Neural progenitor cell (in vitro differentiated cells): ENCODE results near the gene RTN4R. TPM values are rescaled to one million over a fixed set of nuclear protein-coding genes. Genes with fewer than 3 reads are reported as not detected.
A peak's percentile ranks its signal among the peaks of the same experiment; 100 is the strongest.

Source experiments
- DNase-seq: peaks from one replicate; pipeline ENCODE4 v3.0.0-alpha.2; 2016; ENCODE audit warnings: low spot score
- H2AFZ ChIP-seq: fragments of 200-600 bp; sonication (generic); replicated peaks from 2 replicates; pipeline ENCODE4 v1.6.1; 2016; ENCODE audit warnings: antibody characterized with exemption
- H3F3A ChIP-seq: fragments of 200-600 bp; sonication (generic); 2 replicates; pipeline ENCODE4 v1.6.1; 2016; ENCODE audit warnings: antibody characterized with exemption, low read depth
- H3K27ac ChIP-seq: fragments of 200-600 bp; sonication (generic); 2 replicates; pipeline ENCODE4 v1.5.1; 2016; ENCODE audit warnings: mild to moderate bottlenecking
- H3K27me3 ChIP-seq: fragments of 200-600 bp; sonication (generic); 2 replicates; pipeline ENCODE4 v1.6.1; 2016; ENCODE audit warnings: mild to moderate bottlenecking, moderate library complexity
- H3K36me3 ChIP-seq: fragments of 200-600 bp; sonication (generic); 2 replicates; pipeline ENCODE4 v1.5.1; 2016
- H3K4me1 ChIP-seq: fragments of 200-600 bp; sonication (generic); 2 replicates; pipeline ENCODE4 v1.6.1; 2016; ENCODE audit warnings: mixed run types
- H3K4me2 ChIP-seq: fragments of 200-600 bp; sonication (generic); 2 replicates; pipeline ENCODE4 v1.6.1; 2016
- H3K4me3 ChIP-seq: fragments of 200-600 bp; sonication (generic); 2 replicates; pipeline ENCODE4 v1.5.1; 2016
- H3K79me2 ChIP-seq: fragments of 200-600 bp; sonication (generic); 2 replicates; pipeline ENCODE4 v1.6.1; 2016; ENCODE audit warnings: low read depth
- H3K9ac ChIP-seq: fragments of 200-600 bp; sonication (generic); 2 replicates; pipeline ENCODE4 v1.6.1; 2016
- H3K9me3 ChIP-seq: fragments of 200-600 bp; sonication (generic); 2 replicates; pipeline ENCODE4 v1.5.1; 2016; ENCODE audit warnings: low read depth
- H4K20me1 ChIP-seq: fragments of 200-600 bp; sonication (generic); 2 replicates; pipeline ENCODE4 v1.6.1; 2016; ENCODE audit warnings: low read depth
- H3K27ac Mint-ChIP-seq: 3 replicates; pipeline ENCODE4 v1.8.0; 2021; ENCODE audit warnings: mixed read lengths
- H3K27me3 Mint-ChIP-seq: 2 replicates; pipeline ENCODE4 v1.8.0; 2022; ENCODE audit warnings: low read depth, mild to moderate bottlenecking, inconsistent platforms, moderate library complexity, mixed read lengths; ENCODE audit not compliant: insufficient read depth
- H3K36me3 Mint-ChIP-seq: 3 replicates; pipeline ENCODE4 v1.8.0; 2021; ENCODE audit warnings: mixed read lengths
- H3K4me1 Mint-ChIP-seq: 3 replicates; pipeline ENCODE4 v1.8.0; 2021; ENCODE audit warnings: mixed read lengths
- H3K4me3 Mint-ChIP-seq: 3 replicates; pipeline ENCODE4 v1.8.0; 2021; ENCODE audit warnings: mild to moderate bottlenecking, moderate library complexity, mixed read lengths
- H3K9me3 Mint-ChIP-seq: 3 replicates; pipeline ENCODE4 v1.8.0; 2020; ENCODE audit warnings: mixed read lengths
- EZH2 ChIP-seq: fragments of 200-600 bp; sonication (generic); IDR thresholded peaks from 2 replicates; pipeline ENCODE4 v1.6.1; 2017; ENCODE audit warnings: antibody characterized with exemption, mild to moderate bottlenecking, moderate library complexity
- EZH2phosphoT487 ChIP-seq: fragments of 200-600 bp; sonication (generic); IDR thresholded peaks from 2 replicates; pipeline ENCODE4 v1.6.1; 2017; ENCODE audit warnings: antibody characterized with exemption
- total RNA-seq: library from RNA; depleted of rRNA; stranded (reverse); fragments of >200 nt; gene quantifications from 2 replicates; pipeline ENCODE4 v1.2.3, GENCODE V29; 2015; ENCODE audit warnings: low replicate concordance
- TF ChIP-seq, protein P1 (sequence below): fragments of 200-600 bp; sonication (generic); IDR thresholded peaks from 2 replicates; pipeline ENCODE4 v1.5.1; 2017; ENCODE audit warnings: antibody characterized with exemption, mild to moderate bottlenecking

RTN4R gene
- total RNA-seq, 1 donor from 2014 or later, result 6.3 TPM

DNA sequence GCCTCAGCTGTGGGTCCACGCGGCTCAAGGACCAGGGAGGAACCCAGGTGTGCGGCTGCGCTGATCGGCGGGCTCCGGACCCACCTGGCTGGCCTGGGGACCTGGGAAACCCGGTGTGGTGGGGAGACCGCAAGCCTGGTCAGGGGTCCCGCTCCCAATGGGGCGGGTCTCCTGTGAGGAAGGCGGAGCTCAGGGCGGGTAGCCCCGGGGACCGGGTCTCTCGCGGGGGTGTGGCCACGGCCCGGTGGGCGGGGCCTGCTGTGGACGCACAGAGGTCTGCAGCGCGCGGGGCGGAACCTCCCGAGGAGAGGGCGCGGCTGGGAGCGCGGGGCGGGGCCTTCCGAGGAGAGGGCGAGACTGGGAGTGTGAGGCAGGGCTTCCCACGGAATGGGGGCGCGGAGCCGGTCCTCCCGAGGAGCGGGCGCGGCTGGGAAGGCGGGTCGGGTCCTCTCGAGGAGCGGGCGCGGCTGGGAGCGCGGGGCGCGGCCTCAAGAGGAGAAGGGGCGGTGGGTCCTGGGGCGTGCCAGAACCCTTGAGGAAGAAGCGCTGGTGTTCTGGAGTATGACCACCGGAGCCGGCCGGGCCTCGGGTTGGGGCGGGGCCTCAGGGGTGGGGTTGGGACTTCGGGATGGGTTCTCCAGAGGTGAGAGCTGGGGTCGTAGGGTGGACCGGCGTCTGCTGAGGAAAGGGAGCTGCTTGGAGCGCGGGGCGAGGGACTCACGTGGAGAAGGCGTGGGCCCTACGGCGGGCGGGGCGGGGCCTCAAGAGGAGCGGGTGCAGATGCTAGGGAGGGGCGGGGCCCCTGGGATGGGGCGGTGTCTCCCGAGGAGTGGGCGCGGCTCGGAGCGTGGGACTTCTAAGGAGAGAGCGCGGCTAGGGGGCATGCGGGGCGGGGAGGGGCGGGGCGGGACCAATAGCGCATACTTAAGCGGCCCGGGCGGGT is 31.0 kb upstream of the RTN4R start:
- H3K36me3 ChIP-seq, result no peaks in the 10 kb centered on the region
- peak overlapping the region; percentile 50 for H3K4me3 ChIP-seq
- peak overlapping the region; percentile 89 for H2AFZ ChIP-seq
- peak overlapping the region; percentile 81 for H3K4me2 ChIP-seq
- H3K4me1 ChIP-seq, result no peaks in the 10 kb centered on the region
- H4K20me1 ChIP-seq, result no peaks in the 10 kb centered on the region
- peak; percentile 96 for DNase-seq
- Mint-ChIP-seq H3K9me3 (no peaks in the 10 kb centered on the region), H3K4me1 (peaks cover 9% of the 10 kb centered on the region), H3K27me3 (peaks cover 38% of the 10 kb centered on the region), H3K4me3 (peak overlapping the region; percentile 82), H3K36me3 (no peaks in the 10 kb centered on the region), H3K27ac (no peak overlapping the region)
- no peak overlapping the region for H3K9ac ChIP-seq
- TF ChIP-seq, protein P1, sequence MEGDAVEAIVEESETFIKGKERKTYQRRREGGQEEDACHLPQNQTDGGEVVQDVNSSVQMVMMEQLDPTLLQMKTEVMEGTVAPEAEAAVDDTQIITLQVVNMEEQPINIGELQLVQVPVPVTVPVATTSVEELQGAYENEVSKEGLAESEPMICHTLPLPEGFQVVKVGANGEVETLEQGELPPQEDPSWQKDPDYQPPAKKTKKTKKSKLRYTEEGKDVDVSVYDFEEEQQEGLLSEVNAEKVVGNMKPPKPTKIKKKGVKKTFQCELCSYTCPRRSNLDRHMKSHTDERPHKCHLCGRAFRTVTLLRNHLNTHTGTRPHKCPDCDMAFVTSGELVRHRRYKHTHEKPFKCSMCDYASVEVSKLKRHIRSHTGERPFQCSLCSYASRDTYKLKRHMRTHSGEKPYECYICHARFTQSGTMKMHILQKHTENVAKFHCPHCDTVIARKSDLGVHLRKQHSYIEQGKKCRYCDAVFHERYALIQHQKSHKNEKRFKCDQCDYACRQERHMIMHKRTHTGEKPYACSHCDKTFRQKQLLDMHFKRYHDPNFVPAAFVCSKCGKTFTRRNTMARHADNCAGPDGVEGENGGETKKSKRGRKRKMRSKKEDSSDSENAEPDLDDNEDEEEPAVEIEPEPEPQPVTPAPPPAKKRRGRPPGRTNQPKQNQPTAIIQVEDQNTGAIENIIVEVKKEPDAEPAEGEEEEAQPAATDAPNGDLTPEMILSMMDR, result no peak
- TF ChIP-seq EZH2, result no peak
- TF ChIP-seq EZH2phosphoT487, result no peak
- H3K27ac ChIP-seq, result no peak overlapping the region
- H3K79me2 ChIP-seq, result no peaks in the 10 kb centered on the region
- peaks cover 11% of the 10 kb centered on the region for H3F3A ChIP-seq
- H3K27me3 ChIP-seq, result peaks cover 78% of the 10 kb centered on the region
- no peaks in the 10 kb centered on the region for H3K9me3 ChIP-seq

DNA sequence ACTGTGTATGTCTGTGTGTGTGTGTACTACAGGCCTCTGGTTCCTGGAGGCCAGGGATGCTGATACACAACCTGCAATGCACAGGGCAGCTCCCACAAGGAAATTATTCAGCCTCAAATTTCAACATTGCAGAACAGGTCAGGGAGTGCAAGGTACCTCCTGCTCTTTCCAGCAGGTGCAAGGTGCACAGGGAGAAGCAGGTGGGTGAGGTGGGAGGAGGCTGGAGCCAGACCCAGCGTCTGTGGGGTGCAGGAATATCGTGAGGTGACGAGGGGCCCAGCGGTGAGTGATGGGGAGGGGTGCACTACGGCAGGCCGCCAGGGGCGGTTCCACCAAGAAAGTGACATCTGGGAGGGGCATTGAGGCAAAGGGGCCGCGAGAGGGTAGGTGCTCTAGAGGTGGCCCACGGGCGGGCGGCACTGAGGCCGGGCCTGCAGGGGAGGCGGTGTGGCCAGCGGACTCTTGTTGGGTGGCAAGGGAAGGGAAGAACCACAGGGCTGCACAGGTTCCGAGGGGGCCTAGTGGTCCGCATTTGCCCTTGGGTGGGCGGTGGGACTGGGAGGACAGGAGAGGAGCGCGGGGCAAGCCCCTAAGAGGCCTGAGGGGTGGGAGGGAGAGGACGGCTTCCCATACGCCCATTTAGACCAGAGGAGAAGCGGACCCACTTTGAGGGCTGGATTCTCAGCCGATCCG is 30.1 kb upstream of the RTN4R start:
- Histone ChIP-seq H3K4me3 (peak overlapping the region; percentile 50), H3K79me2 (no peaks in the 10 kb centered on the region), H3K27me3 (peaks cover 78% of the 10 kb centered on the region), H3K4me2 (peak overlapping the region; percentile 81), H3K9me3 (no peaks in the 10 kb centered on the region), H3K36me3 (no peaks in the 10 kb centered on the region), H4K20me1 (no peaks in the 10 kb centered on the region), H3K27ac (no peak overlapping the region), H2AFZ (peak overlapping the region; percentile 89), H3K4me1 (no peaks in the 10 kb centered on the region), H3F3A (peaks cover 11% of the 10 kb centered on the region), H3K9ac (no peak overlapping the region)
- H3K27ac Mint-ChIP-seq, result peak overlapping the region; percentile 10
- H3K4me1 Mint-ChIP-seq, result peaks cover 9% of the 10 kb centered on the region
- peak; percentile 35 for DNase-seq
- H3K4me3 Mint-ChIP-seq, result peak overlapping the region; percentile 77
- TF ChIP-seq EZH2phosphoT487 (no peak), EZH2 (no peak)
- TF ChIP-seq, protein P1, result no peak
- peaks cover 38% of the 10 kb centered on the region for H3K27me3 Mint-ChIP-seq
- no peaks in the 10 kb centered on the region for H3K36me3 Mint-ChIP-seq
- H3K9me3 Mint-ChIP-seq, result no peaks in the 10 kb centered on the region

DNA sequence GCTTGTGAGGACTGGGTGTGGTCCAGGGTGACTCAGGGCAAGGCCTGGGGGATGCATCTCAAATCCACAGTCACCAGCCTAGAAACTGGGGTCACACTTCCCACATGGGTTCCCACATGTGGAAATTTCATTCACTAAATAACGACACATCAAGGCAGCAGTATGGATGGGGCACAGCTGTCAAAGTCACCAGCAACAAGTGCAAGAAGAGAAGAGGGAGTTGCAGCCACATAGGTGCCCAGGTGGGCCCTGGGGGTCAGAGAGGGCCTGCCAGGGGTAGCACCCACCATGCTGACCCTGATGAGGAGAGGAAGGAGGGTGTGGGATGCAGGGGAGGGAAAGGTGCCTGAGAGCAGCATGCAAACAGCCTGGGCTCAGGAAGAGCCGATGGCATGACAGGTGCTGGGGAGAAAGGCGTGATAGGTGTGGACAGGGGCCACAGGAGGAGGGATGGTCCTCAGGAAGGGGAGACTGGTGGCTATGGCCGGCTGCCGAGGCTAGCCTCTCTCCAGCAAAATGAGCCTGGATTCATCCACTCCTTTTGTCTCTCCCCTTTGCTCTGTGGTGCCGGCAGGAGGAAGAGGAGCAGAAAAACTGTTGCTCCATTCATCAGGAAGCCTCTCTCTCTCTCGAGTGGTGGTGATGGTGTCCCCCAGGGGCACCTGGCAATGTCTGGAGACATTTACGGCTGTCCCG is 29.4 kb upstream of the RTN4R start:
- H3K27me3 Mint-ChIP-seq, result peaks cover 39% of the 10 kb centered on the region
- no peak overlapping the region for H3K27ac ChIP-seq
- no peak overlapping the region for H3K27ac Mint-ChIP-seq

More for the DNA sequence above, 29.4 kb upstream of the RTN4R start:
- no peaks in the 10 kb centered on the region for H3K9me3 ChIP-seq
- H3K4me2 ChIP-seq, result no peak overlapping the region
- TF ChIP-seq, protein P1, result no peak
- TF ChIP-seq EZH2 (no peak), EZH2phosphoT487 (no peak)
- H4K20me1 ChIP-seq, result no peaks in the 10 kb centered on the region
- H3F3A ChIP-seq, result peaks cover 11% of the 10 kb centered on the region
- Mint-ChIP-seq H3K4me3 (peak overlapping the region; percentile 77), H3K36me3 (no peaks in the 10 kb centered on the region), H3K4me1 (peaks cover 7% of the 10 kb centered on the region), H3K9me3 (no peaks in the 10 kb centered on the region)
- H3K4me3 ChIP-seq, result no peak overlapping the region
- no peak overlapping the region for H2AFZ ChIP-seq
- no peak for DNase-seq
- no peak overlapping the region for H3K9ac ChIP-seq
- no peaks in the 10 kb centered on the region for H3K4me1 ChIP-seq
- H3K79me2 ChIP-seq, result no peaks in the 10 kb centered on the region
- H3K27me3 ChIP-seq, result peaks cover 74% of the 10 kb centered on the region
- H3K36me3 ChIP-seq, result no peaks in the 10 kb centered on the region
